Measurements from ENCODE around the gene GPR12. TPM values are rescaled to one million over a fixed set of nuclear protein-coding genes. Genes with fewer than 3 reads are reported as not detected.

GPR12 gene
- polyA plus RNA-seq, 1 donor (not counting 4 experiments of a cell fraction or from before 2014, with no cell fraction given) = not detected

DNA sequence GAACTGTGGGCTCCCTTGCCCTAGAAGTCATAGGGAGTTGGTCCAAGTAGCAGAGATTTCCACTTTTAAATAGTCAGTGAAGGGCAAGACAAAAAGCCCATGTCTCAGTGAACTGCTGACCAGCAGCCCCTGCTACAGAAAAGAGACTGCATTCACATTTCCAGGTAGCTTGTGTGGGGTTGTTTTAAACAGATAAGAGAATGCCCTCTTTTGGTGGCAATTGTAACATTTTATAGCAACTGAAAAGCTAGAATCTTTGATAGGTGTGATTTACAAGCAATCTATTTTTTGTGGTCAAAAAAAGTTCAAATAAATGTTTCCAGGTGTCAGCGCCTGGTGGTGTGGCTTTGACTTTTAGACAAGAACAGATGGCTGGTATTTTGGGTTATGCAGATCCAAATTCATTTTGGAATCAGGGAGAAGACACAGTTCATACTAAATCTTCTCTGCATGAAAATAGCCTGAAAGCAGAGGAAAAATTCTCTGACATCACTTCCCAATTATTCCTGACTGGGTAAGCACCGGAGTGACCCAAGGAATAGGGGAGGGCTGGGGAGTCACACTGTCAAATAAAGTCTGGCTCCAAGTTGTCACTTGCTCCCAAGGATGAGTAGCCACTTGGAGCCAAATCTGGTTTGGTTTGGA, 26.2 kb upstream of the GPR12 start:
- no peaks in the 10 kb centered on the region for H3K9me1 ChIP-seq (ENCODE audit: control insufficient read depth, extremely low read depth, insufficient read depth, low read length)
- no peaks in the 10 kb centered on the region for H3K36me3 ChIP-seq (ENCODE audit: control insufficient read depth in 2 of 2, extremely low read depth in 1 of 2, insufficient read depth in 2 of 2, low read length in 2 of 2)
- TF ChIP-seq EZH2 (IDR thresholded peaks at IDR 0.05; ENCODE audit: low read length) = no peak
- TF ChIP-seq, protein P1, sequence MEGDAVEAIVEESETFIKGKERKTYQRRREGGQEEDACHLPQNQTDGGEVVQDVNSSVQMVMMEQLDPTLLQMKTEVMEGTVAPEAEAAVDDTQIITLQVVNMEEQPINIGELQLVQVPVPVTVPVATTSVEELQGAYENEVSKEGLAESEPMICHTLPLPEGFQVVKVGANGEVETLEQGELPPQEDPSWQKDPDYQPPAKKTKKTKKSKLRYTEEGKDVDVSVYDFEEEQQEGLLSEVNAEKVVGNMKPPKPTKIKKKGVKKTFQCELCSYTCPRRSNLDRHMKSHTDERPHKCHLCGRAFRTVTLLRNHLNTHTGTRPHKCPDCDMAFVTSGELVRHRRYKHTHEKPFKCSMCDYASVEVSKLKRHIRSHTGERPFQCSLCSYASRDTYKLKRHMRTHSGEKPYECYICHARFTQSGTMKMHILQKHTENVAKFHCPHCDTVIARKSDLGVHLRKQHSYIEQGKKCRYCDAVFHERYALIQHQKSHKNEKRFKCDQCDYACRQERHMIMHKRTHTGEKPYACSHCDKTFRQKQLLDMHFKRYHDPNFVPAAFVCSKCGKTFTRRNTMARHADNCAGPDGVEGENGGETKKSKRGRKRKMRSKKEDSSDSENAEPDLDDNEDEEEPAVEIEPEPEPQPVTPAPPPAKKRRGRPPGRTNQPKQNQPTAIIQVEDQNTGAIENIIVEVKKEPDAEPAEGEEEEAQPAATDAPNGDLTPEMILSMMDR (optimal IDR thresholded peaks at IDR 0.05 in 1 of 3, IDR thresholded peaks at IDR 0.05 in 1 of 3, conservative IDR thresholded peaks at IDR 0.05 in 1 of 3; ENCODE audit: extremely low read depth in 1 of 3, insufficient read depth in 2 of 3, low read length in 3 of 3) = no peak
- DNase-seq (ENCODE audit: low read depth, low spot score) (no peak), FAIRE-seq (no peak)
- H3K9ac ChIP-seq (ENCODE audit: control insufficient read depth, extremely low read depth, insufficient read depth, low read length) = no peak overlapping the region
- dilution Hi-C loops (cut with MboI; ENCODE audit: extremely low pct_ligation_motif_present, low sequenced_read_pairs) = no loop called here
- no peak overlapping the region for H3K27ac ChIP-seq (ENCODE audit: control insufficient read depth, insufficient read depth, low read length)
- no peaks in the 10 kb centered on the region for H3K79me2 ChIP-seq (ENCODE audit: control insufficient read depth, insufficient read depth, low read length)
- H3K27me3 ChIP-seq (ENCODE audit: control insufficient read depth, extremely low read depth, insufficient read depth, low read length) = peaks cover 6% of the 10 kb centered on the region
- H3K4me2 ChIP-seq (ENCODE audit: control insufficient read depth, extremely low read depth, insufficient read depth, low read depth, low read length) = no peak overlapping the region
- H3K4me3 ChIP-seq (ENCODE audit: control insufficient read depth in 2 of 3, extremely low read depth in 1 of 3, insufficient read depth in 2 of 3, low read depth in 1 of 3, low read length in 3 of 3) = no peak overlapping the region
- no peaks in the 10 kb centered on the region for H3K9me3 ChIP-seq (ENCODE audit: control insufficient read depth, low read depth, low read length)
- no peak overlapping the region for H2AFZ ChIP-seq (ENCODE audit: control insufficient read depth, low read length)
- no peaks in the 10 kb centered on the region for H3K4me1 ChIP-seq (ENCODE audit: control insufficient read depth, extremely low read depth, insufficient read depth, low read length)
- H4K20me1 ChIP-seq (ENCODE audit: control insufficient read depth, extremely low read depth, insufficient read depth, low read length) = no peaks in the 10 kb centered on the region

DNA sequence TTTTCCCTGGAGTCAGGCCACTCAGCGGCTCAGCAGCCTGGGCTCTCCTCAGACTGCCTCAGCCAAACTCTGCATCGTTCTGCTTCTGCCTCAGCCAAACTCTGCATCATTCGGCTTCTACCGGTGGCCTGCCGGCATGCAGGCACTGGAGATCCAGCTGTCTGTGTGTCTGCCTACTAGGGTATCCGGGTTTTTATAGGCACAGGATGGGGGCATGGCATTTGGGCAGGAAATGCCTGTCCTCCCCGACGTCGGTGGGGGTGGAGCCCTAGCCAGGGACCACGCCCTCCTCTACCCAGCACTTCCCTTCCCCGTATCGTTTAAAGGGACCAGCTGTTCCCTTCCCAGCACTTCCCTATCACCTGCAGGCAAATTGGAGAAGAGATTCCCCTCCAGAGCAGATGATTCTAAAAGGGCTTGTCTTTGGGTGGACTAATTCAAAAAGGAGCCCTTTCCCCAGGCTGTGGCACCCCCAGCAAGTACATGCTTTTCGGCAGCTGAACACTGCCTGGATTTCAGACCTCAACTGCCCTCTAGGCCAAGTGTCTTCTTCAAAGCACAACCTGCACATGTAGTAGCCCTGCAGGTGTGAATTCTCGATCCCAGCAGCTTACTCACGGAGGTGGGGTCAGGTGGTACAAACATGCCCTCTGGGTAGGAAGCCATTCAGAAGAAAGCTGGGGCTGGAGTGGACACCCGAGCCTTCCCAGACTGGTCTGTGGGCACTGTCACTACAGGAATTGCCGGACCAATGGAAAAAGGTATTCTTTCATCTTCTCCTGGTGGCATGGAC, 25.4 kb upstream of the GPR12 start:
- dilution Hi-C loops (cut with MboI; ENCODE audit: extremely low pct_ligation_motif_present, low sequenced_read_pairs) = no loop called here
- no peaks in the 10 kb centered on the region for H4K20me1 ChIP-seq (ENCODE audit: control insufficient read depth, extremely low read depth, insufficient read depth, low read length)
- no peak overlapping the region for H3K4me3 ChIP-seq (ENCODE audit: control insufficient read depth in 2 of 3, extremely low read depth in 1 of 3, insufficient read depth in 2 of 3, low read depth in 1 of 3, low read length in 3 of 3)
- H3K9me3 ChIP-seq (ENCODE audit: control insufficient read depth, low read depth, low read length) = no peaks in the 10 kb centered on the region
- no peak overlapping the region for H3K4me2 ChIP-seq (ENCODE audit: control insufficient read depth, extremely low read depth, insufficient read depth, low read depth, low read length)
- H3K9me1 ChIP-seq (ENCODE audit: control insufficient read depth, extremely low read depth, insufficient read depth, low read length) = no peaks in the 10 kb centered on the region
- no peaks in the 10 kb centered on the region for H3K36me3 ChIP-seq (ENCODE audit: control insufficient read depth in 2 of 2, extremely low read depth in 1 of 2, insufficient read depth in 2 of 2, low read length in 2 of 2)
- no peaks in the 10 kb centered on the region for H3K79me2 ChIP-seq (ENCODE audit: control insufficient read depth, insufficient read depth, low read length)
- H3K27ac ChIP-seq (ENCODE audit: control insufficient read depth, insufficient read depth, low read length) = no peak overlapping the region
- FAIRE-seq (no peak), DNase-seq (ENCODE audit: low read depth, low spot score) (no peak)
- H3K4me1 ChIP-seq (ENCODE audit: control insufficient read depth, extremely low read depth, insufficient read depth, low read length) = no peaks in the 10 kb centered on the region
- no peak for TF ChIP-seq EZH2 (IDR thresholded peaks at IDR 0.05; ENCODE audit: low read length)
- TF ChIP-seq, protein P1 (optimal IDR thresholded peaks at IDR 0.05 in 1 of 3, IDR thresholded peaks at IDR 0.05 in 1 of 3, conservative IDR thresholded peaks at IDR 0.05 in 1 of 3; ENCODE audit: extremely low read depth in 1 of 3, insufficient read depth in 2 of 3, low read length in 3 of 3) = no peak
- H3K9ac ChIP-seq (ENCODE audit: control insufficient read depth, extremely low read depth, insufficient read depth, low read length) = no peak overlapping the region
- no peak overlapping the region for H2AFZ ChIP-seq (ENCODE audit: control insufficient read depth, low read length)
- peaks cover 6% of the 10 kb centered on the region for H3K27me3 ChIP-seq (ENCODE audit: control insufficient read depth, extremely low read depth, insufficient read depth, low read length)

Measured in keratinocyte (primary cell).